Activated CD4-positive, alpha-beta T cell treated with anti-CD3 and anti-CD28 coated beads for 1 hour (primary cell): ENCODE measurements around the gene PTPN21.
A peak's percentile ranks its signal among the peaks of the same experiment; 100 is the strongest.

ENCODE experiments used
- DNase-seq: peaks from one replicate; pipeline ENCODE4 v3.0.0-alpha.2; 2020

The PTPN21 gene

DNA sequence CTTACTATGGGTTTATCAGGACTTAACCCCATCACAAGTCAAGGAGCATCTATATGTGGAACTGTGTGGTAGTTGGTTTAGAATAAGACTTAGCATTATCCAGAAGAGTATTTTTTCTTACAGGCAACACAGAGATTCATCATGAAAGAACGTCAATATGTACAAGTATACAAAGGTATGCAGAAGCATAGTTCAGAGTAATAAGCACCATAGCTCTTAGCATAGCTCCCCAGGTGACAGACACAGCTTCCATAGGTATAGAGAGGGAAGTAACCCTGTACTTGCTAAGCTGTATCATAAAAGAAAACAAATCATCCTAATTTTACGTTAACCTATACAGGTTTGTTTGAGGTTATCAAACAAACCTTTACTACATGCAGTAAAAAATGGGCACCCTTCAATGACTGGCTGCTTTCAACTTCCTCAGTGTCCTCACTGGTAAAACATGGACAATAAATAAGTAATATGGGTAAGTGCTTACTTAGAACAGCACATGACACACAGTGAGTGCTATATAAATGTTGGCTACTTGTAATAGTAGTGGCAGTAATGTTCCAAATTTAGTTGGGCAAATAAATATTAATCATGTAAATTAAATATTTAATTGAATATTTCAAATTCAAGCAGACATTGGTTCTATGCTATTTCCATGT is 50.9 kb downstream of the PTPN21 start:
- DNase-seq = no peak

GRCh38 chr14:88502740-88503139 is 52.1 kb downstream of the PTPN21 start:
- DNase-seq = no peak

DNA sequence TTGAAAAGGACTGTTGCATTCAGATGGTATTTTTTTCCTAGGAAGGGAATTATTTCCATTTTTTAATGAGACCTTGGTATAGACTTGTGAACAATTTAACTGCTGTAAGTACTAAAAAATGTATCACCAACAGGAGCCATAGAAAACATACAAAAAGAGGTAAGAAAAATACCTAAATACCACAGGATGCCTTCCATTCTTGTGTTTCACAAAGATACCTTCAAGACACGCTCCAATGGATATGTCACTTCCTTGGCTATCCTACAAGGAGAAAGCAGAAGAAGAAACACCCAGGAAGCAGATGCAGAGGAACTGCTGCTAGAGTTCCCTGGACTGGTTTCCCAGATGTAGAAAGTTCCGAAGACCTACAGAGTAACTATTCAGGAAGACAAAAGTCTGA is 54.2 kb downstream of the PTPN21 start:
- no peak for DNase-seq

- DNase-seq = no peak
Measured at GRCh38 chr14:88499225-88499624, 55.6 kb downstream of the PTPN21 start.

- DNase-seq = no peak
Measured at GRCh38 chr14:88496414-88496813, 58.4 kb downstream of the PTPN21 start.

DNA sequence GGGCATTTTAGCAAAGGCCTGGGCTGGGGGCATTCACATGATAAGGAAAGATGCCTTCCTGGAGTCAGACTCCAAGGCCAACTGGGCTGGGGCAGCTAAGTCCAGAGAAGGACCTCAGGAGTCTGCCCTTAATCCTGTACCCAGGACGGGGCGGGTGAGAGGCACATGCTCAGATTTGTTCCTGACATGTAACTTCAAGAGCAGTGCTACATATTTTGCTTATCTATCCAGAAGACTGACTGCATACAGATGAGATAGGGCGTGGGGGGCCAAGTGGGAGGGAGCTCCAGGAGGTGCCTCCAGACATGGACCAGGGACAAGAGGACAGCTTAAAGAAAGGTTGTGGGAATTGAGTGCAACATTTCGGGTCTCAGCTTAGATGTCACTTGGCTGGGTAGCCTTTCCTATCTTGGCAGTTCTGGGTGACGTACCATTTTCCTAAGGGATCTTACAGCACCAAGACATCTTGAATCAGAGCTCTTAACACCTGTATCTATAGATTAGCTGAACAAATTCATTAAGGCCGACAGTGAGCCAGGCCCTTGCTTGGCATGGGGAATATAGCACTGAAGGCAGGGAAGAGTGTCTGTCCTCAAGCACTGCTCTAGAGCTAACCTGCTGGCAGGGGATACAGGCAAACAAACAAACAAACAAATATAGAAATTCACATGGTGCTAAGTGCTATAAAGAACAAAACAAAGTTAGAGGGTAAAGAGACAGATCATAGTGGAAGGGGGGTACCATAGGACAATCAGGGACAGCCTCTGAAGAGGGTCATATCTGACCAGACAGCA is 61.2 kb downstream of the PTPN21 start:
- no peak for DNase-seq

DNA sequence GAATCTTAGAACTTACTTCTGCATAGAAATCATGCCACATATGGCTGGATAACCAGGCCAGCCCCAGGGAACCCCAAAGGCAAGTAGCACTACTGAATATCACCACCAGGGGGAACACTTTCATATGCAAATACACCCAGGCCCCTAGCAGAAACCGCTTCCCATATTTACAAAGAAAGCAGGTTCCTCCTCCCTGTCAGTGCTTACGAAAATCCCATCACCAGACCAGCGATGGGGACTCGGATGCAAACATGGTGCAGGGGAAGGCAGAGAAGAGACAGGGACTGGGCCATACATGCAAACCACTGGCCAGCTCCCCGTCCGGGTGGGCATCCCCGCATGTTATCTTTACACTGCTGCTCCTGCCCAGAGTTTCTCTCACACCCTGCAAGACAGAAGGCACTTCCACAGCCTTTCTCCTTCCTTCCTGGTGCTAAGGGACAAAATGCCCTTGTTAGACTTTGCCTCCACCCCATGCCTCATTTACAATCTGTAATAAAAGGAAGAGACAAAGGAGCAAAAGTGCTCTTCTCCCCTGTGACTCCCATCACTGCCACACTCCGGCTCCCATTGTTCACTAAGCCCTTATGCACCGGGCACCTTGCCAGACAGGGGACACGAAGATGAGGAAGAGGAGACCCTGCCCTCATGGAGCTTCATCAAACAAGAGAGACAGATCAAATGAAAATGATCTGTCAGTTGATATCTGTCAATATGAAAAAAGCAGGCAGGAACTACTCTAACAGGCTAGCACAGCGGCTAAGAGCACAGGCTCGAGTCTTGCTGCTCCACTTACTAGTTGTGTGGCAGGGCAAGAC is 62.3 kb downstream of the PTPN21 start:
- DNase-seq = peak; percentile 11

GRCh38 chr14:88490168-88490567 is 64.6 kb downstream of the PTPN21 start:
- no peak for DNase-seq

DNA sequence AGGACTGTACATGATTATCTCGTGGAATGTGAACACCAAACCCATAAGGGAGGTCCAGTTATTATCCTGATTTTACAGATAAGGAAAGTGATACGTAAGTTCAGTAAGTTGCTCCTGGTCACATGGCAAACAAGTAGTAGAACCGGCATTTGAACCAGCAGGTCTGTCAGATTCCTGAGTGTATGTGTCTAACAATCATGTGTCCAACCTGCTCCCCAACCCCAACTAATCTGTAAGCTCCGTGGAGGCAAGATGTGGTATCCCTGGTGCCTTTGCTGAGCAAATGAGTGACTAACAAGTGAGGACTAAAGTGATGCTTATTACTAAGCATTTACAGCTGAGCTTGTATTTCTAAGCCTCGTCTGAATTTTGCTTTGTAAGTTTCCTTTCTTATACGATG is 65.9 kb downstream of the PTPN21 start:
- no peak for DNase-seq

- no peak for DNase-seq
Measured at GRCh38 chr14:88488081-88488480, 66.7 kb downstream of the PTPN21 start.

DNA sequence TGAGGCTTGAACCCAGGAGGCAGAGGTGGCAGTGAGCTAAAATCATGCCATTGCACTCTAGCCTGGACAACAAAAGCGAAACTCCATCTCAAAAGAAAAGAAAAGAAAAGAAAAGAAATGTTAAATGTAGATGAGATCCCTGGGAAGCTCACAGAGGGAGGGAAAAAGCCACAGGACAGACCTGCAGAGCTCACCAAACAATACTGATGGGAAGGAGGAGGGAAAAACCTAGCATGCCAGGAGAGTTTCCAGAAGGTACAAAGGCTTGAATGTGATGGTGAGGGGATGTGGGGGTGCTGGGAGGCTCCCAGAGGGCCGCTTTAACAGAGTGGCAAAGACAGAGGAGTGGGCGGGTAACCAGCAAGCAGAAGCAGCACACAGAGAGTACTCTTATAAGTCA is 72.3 kb downstream of the PTPN21 start:
- DNase-seq = no peak

DNA sequence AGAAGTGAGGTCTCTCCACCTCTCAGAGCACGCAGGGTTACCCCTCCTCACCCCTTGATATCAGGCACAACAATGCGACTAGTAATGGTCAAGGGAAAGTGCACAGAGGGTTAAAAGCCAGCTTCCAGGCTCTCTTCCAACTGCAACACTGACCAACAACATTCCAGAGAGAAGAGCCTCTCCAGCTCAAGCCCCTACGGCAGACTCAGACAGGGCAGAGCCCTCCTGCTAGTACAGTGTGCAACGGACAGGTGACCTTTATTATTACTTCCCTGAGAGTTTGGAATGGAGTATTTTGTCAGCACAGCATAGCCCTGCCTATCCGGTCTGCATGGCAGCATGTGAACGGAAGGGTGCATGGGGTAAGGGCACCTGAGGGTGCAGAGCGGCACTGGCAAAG is 73.0 kb downstream of the PTPN21 start:
- DNase-seq = no peak

DNA sequence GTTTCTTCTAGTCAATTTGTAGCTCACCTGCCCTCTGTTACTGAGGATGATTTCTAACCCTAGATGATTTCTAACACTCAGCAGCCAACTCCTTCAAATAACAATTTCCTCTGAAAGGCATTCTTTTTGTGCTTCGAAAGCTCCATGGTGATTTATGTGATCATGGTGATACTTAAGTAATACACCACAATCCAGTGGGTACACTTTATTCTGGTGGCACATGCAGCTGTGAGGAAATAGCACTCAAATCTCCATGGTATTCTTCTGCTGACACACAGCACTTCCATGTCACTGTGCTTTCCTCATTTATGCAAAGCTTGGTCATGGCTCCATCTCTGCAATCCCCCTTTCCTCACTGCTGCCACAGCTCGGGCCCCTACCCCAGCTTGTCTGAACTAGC is 73.7 kb downstream of the PTPN21 start:
- DNase-seq = no peak

- no peak for DNase-seq
Measured at GRCh38 chr14:88479574-88479987, 75.2 kb downstream of the PTPN21 start.

GRCh38 chr14:88478931-88479330 is 75.9 kb downstream of the PTPN21 start:
- DNase-seq = no peak

DNA sequence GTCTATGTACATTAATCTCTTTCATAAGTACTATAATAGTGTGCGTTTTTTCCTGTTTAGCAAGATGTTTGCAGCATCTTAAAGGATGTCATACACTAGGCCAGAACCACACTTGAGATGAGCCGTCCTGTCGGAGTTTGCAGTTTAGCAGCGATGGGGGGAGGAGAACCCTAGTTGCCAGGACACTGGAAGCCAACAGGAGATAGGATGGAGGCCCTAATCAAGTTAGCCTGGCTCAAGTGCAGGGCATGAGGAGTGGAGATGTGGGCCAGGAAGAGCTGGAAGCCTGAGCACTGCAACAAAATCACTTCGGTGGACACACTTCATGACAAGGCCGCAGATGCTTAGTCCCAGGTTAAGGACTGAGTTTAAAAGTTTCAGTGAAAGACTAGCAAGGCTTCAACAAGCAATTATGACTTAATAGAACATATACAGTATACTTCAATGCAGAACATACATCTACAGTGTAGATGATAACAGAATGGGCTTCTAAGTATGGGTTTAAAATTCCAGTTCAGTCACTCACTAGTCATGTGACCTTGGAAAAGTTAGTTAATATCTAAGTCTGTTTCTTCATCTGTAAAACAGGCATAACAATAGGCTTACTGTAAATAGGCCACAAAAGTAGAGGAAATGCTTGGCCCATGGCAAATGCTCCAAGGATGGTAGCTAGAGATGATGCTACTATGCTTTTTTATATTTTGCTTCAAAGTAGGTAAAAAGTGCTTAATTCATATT is 77.1 kb downstream of the PTPN21 start:
- DNase-seq = no peak

- no peak for DNase-seq
Measured at GRCh38 chr14:88476825-88477224, 78.0 kb downstream of the PTPN21 start.

GRCh38 chr14:88476214-88476774 is 78.5 kb downstream of the PTPN21 start:
- no peak for DNase-seq

- no peak for DNase-seq
Measured at GRCh38 chr14:88473791-88474190, 81.0 kb downstream of the PTPN21 start.

DNA sequence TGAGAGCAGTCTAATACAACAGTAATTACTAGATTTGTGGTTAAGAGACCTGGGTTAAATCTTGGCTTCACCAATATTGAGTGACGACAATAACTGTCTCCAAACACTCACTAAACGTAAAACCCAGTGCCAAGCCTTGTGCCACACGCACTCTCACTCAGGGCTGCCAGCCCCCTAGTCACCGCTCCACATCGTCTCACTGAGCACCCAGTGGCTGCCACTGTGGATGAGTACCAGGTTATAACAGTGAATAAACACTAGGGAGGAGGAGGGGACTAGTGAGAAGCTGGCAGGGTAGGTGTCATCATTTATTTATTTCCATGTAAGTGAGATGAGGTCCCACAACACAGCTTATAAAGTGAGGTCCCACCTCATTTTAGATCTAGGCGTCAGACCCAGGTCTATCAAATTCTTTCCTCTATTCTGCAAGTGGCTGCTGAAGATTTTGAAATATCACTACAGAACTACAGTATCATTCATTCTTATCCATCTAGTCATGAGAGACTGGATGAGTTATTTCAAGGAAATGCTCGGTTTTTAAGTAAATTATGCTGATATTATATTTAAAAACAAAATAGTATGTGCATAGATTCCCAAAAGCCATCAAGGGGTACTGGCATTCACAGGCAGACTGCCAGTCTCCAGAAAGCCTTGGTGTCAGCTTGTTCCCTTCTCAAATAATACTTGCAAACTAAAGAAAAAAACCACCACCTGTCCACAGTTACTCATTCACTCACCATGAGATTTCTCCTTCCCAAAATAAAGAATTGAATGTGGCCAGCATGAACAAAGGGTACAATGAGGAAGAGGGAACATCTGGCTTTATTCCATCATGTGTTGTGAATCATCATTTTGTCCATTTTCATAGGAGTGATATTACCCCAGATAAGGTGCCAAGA is 84.0 kb downstream of the PTPN21 start:
- DNase-seq = no peak

GRCh38 chr14:88468406-88468805 is 86.4 kb downstream of the PTPN21 start:
- DNase-seq = no peak

- DNase-seq = no peak
Measured at GRCh38 chr14:88463318-88463717, 91.5 kb downstream of the PTPN21 start.
